IPS-18a (cell line): ENCODE data around the gene TRNAU1AP.
"Not testable (repeated sequence)": the region's sequence is repeated elsewhere in the genome, so short reads cannot be mapped to it uniquely, and the experiment has no call there.

Experiments
- H3K27ac ChIP-seq: one replicate; pipeline ENCODE4 v1.5.1; 2013; ENCODE audit warnings: low read length
- H3K27me3 ChIP-seq: one replicate; pipeline ENCODE4 v1.6.1; 2013; ENCODE audit warnings: mild to moderate bottlenecking, low read length; ENCODE audit not compliant: control insufficient read depth, insufficient read depth
- H3K36me3 ChIP-seq: one replicate; pipeline ENCODE4 v1.6.1; 2013; ENCODE audit warnings: low read depth, low read length; ENCODE audit not compliant: control insufficient read depth
- H3K4me1 ChIP-seq: one replicate; pipeline ENCODE4 v1.6.1; 2013; ENCODE audit warnings: low read depth, low read length; ENCODE audit not compliant: control insufficient read depth
- H3K4me3 ChIP-seq: one replicate; pipeline ENCODE4 v1.5.1; 2013; ENCODE audit warnings: low read length
- H3K9ac ChIP-seq: one replicate; pipeline ENCODE4 v1.6.1; 2013; ENCODE audit warnings: mild to moderate bottlenecking, low read length, moderate library complexity
- H3K9me3 ChIP-seq: one replicate; pipeline ENCODE4 v1.6.1; 2013; ENCODE audit warnings: low read depth, low read length; ENCODE audit not compliant: control insufficient read depth

TRNAU1AP gene

GRCh38 chr1:28560886-28561285, 8.0 kb downstream of the TRNAU1AP start:
- H3K4me3 ChIP-seq = no peak overlapping the region
- peaks cover 55% of the 10 kb centered on the region for H3K36me3 ChIP-seq
- no peaks in the 10 kb centered on the region for H3K4me1 ChIP-seq
- no peak overlapping the region for H3K9ac ChIP-seq
- H3K27ac ChIP-seq = no peak overlapping the region
- no peaks in the 10 kb centered on the region for H3K27me3 ChIP-seq
- H3K9me3 ChIP-seq = no peaks in the 10 kb centered on the region

GRCh38 chr1:28564310-28564709, 11.4 kb downstream of the TRNAU1AP start:
- Histone ChIP-seq H3K36me3 (peaks cover 64% of the 10 kb centered on the region), H3K27me3 (no peaks in the 10 kb centered on the region), H3K9me3 (no peaks in the 10 kb centered on the region), H3K4me1 (no peaks in the 10 kb centered on the region), H3K27ac (no peak overlapping the region), H3K9ac (no peak overlapping the region), H3K4me3 (no peak overlapping the region)

- no peak overlapping the region for H3K9ac ChIP-seq
- no peaks in the 10 kb centered on the region for H3K9me3 ChIP-seq
- no peaks in the 10 kb centered on the region for H3K27me3 ChIP-seq
- no peak overlapping the region for H3K4me3 ChIP-seq
- H3K4me1 ChIP-seq = no peaks in the 10 kb centered on the region
- H3K36me3 ChIP-seq = peaks cover 57% of the 10 kb centered on the region
- no peak overlapping the region for H3K27ac ChIP-seq
Measured at GRCh38 chr1:28565040-28565439, 12.2 kb downstream of the TRNAU1AP start.

- Histone ChIP-seq H3K36me3 (peaks cover 50% of the 10 kb centered on the region), H3K27me3 (no peaks in the 10 kb centered on the region), H3K9me3 (no peaks in the 10 kb centered on the region), H3K9ac (no peak overlapping the region), H3K27ac (no peak overlapping the region), H3K4me1 (no peaks in the 10 kb centered on the region), H3K4me3 (no peak overlapping the region)
Measured at GRCh38 chr1:28565726-28566125, 12.8 kb downstream of the TRNAU1AP start.

- no peaks in the 10 kb centered on the region for H3K9me3 ChIP-seq
- peaks cover 48% of the 10 kb centered on the region for H3K36me3 ChIP-seq
- H3K27me3 ChIP-seq = no peaks in the 10 kb centered on the region
- no peaks in the 10 kb centered on the region for H3K4me1 ChIP-seq
- no peak overlapping the region for H3K4me3 ChIP-seq
- no peak overlapping the region for H3K9ac ChIP-seq
- no peak overlapping the region for H3K27ac ChIP-seq
Measured at GRCh38 chr1:28566931-28567330, 14.0 kb downstream of the TRNAU1AP start.

GRCh38 chr1:28571911-28572310, 19.0 kb downstream of the TRNAU1AP start:
- Histone ChIP-seq H3K4me1 (no peaks in the 10 kb centered on the region), H3K4me3 (no peak overlapping the region), H3K27me3 (no peaks in the 10 kb centered on the region), H3K9me3 (no peaks in the 10 kb centered on the region), H3K9ac (no peak overlapping the region), H3K27ac (no peak overlapping the region), H3K36me3 (peaks cover 28% of the 10 kb centered on the region)

GRCh38 chr1:28572891-28573290, 20.0 kb downstream of the TRNAU1AP start:
- not testable (repeated sequence) for H3K27ac ChIP-seq, H3K9ac ChIP-seq

GRCh38 chr1:28573564-28573963, 20.7 kb downstream of the TRNAU1AP start:
- Histone ChIP-seq H3K27me3 (no peaks in the 10 kb centered on the region), H3K36me3 (peaks cover 30% of the 10 kb centered on the region), H3K4me3 (no peak overlapping the region), H3K27ac (no peak overlapping the region), H3K9me3 (no peaks in the 10 kb centered on the region), H3K4me1 (no peaks in the 10 kb centered on the region), H3K9ac (no peak overlapping the region)

More at GRCh38 chr1:28572891-28573290, 20.0 kb downstream of the TRNAU1AP start:
- H3K4me1 ChIP-seq, H3K4me3 ChIP-seq, H3K9me3 ChIP-seq, H3K27me3 ChIP-seq: not testable (repeated sequence)
- H3K36me3 ChIP-seq = peaks cover 29% of the 10 kb centered on the region

- peaks cover 7% of the 10 kb centered on the region for H3K4me1 ChIP-seq
- H3K9ac ChIP-seq = no peak overlapping the region
- no peak overlapping the region for H3K4me3 ChIP-seq
- peaks cover 3% of the 10 kb centered on the region for H3K27me3 ChIP-seq
- H3K36me3 ChIP-seq = peaks cover 43% of the 10 kb centered on the region
- no peak overlapping the region for H3K27ac ChIP-seq
- H3K9me3 ChIP-seq = no peaks in the 10 kb centered on the region
Measured at GRCh38 chr1:28577052-28577678, 24.3 kb downstream of the TRNAU1AP start.

- Histone ChIP-seq H3K9ac (no peak overlapping the region), H3K9me3 (no peaks in the 10 kb centered on the region), H3K4me1 (peaks cover 10% of the 10 kb centered on the region), H3K36me3 (peaks cover 43% of the 10 kb centered on the region), H3K27ac (no peak overlapping the region), H3K4me3 (no peak overlapping the region), H3K27me3 (peaks cover 7% of the 10 kb centered on the region)
Measured at GRCh38 chr1:28577738-28578536, 25.1 kb downstream of the TRNAU1AP start.

GRCh38 chr1:28578696-28579218, 25.9 kb downstream of the TRNAU1AP start:
- no peak overlapping the region for H3K9ac ChIP-seq
- H3K36me3 ChIP-seq = peaks cover 43% of the 10 kb centered on the region
- peaks cover 7% of the 10 kb centered on the region for H3K27me3 ChIP-seq
- H3K27ac ChIP-seq = no peak overlapping the region
- H3K9me3 ChIP-seq = no peaks in the 10 kb centered on the region
- peaks cover 10% of the 10 kb centered on the region for H3K4me1 ChIP-seq
- no peak overlapping the region for H3K4me3 ChIP-seq
